ENCODE measurements around the gene TMED3.

DNA sequence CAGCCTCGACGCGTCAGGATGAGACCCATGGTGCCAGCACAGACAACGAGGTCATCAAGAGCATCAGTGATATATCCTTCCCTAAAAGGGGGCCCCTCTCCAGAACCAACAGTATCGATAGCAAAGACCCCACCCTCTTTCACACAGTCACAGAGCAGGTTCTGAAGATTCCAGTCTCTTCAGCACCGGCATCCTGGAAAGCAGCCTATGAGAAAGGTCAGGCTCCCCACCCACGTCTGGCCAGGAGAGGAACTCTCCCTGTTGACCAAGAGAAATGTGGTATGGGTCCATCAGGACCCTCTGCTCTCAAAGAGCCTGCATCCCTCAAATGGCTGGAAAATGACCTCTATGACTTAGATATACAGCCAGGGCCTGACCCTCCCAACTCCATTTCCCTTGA is 16.8 kb upstream of the TMED3 start:
- TF ChIP-seq REST (IDR thresholded peaks at IDR 0.05; ENCODE audit: low read depth): peak; percentile 71
- TF ChIP-seq, protein P1, sequence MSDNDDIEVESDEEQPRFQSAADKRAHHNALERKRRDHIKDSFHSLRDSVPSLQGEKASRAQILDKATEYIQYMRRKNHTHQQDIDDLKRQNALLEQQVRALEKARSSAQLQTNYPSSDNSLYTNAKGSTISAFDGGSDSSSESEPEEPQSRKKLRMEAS (IDR thresholded peaks at IDR 0.05): no peak
- TF ChIP-seq EGR1 (IDR thresholded peaks at IDR 0.05): no peak
- TF ChIP-seq EP300 (IDR thresholded peaks at IDR 0.05; ENCODE audit: borderline replicate concordance): no peak
- TF ChIP-seq TEAD4 (IDR thresholded peaks at IDR 0.05): no peak
